A549 (cell line): ENCODE measurements around the gene C9orf152.

ENCODE experiments used
- EHMT2 ChIP-seq: fragments of 200-600 bp; sonication (generic); IDR thresholded peaks from 2 replicates; pipeline ENCODE4 v1.6.1; 2016; ENCODE audit warnings: antibody characterized with exemption, low read depth, mild to moderate bottlenecking, moderate library complexity
- HDAC2 ChIP-seq: fragments of 200-600 bp; sonication (generic); IDR thresholded peaks from 2 replicates; pipeline ENCODE4 v1.6.1; 2016
- KDM1A ChIP-seq: fragments of 200-600 bp; sonication (generic); IDR thresholded peaks from 2 replicates; pipeline ENCODE4 v1.6.1; 2016; ENCODE audit warnings: low read depth, mild to moderate bottlenecking
- MAZ ChIP-seq: fragments of 150-350 bp; IDR thresholded peaks from 2 replicates; pipeline ENCODE4 v1.6.1; 2014; ENCODE audit warnings: antibody characterized with exemption, low read depth, low read length, borderline replicate concordance
- NFE2L2 ChIP-seq: fragments of 150-350 bp; conservative IDR thresholded peaks from 2 replicates; pipeline ENCODE4 v1.6.1; 2014; ENCODE audit warnings: low read length
- POLR2A ChIP-seq: IDR thresholded peaks from 2 replicates; pipeline ENCODE4 v1.6.1; 2012; ENCODE audit warnings: mild to moderate bottlenecking, low read length
- RARB ChIP-seq: fragments of 250-450 bp; sonication (Bioruptor Pico); IDR thresholded peaks from 2 replicates; pipeline ENCODE4 v1.8.0; 2021; ENCODE audit warnings: mild to moderate bottlenecking, moderate library complexity
- RCOR1 ChIP-seq: fragments of 150-350 bp; IDR thresholded peaks from 2 replicates; pipeline ENCODE4 v1.6.1; 2014; ENCODE audit warnings: antibody characterized with exemption, low read length, low read depth
- TP53 ChIP-seq: fragments of 250-450 bp; sonication (Bioruptor Pico); IDR thresholded peaks from 2 replicates; pipeline ENCODE4 v1.5.0; 2021; ENCODE audit warnings: mild to moderate bottlenecking, moderate library complexity
- ZC3H11A ChIP-seq: fragments of 450-650 bp; IDR thresholded peaks from 2 replicates; pipeline ENCODE4 v1.6.1; 2014; ENCODE audit warnings: antibody characterized with exemption, mild to moderate bottlenecking
- TF ChIP-seq, protein P1 (sequence below): fragments of >200 bp; sonication (Bioruptor Twin); formaldehyde crosslinking; IDR thresholded peaks from 3 replicates; pipeline ENCODE4 v1.5.1; 2016
- TF ChIP-seq, protein P2 (sequence below): fragments of 150-350 bp; IDR thresholded peaks from 2 replicates; pipeline ENCODE4 v1.6.1; 2014; ENCODE audit warnings: low read depth, mild to moderate bottlenecking, low read length

DNA sequence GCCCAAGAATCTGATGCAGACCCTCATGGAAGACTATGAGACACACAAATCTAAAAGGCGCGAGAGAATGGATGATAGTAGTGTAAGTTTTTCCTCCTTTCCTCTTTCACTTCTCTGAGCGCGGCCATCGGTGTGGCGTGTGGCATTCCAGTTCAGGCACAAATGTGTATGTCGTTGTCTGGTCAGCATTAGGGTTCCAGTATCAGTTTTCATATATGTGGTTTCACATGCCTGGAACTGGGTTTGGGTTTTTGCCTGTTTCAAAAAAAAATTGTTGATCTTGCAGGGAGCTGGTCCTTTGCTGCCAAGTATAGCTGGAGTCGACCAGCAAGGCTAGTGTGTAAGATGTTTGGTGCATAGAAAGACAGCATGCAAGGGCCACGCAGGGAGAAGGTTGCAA is 51.5 kb downstream of the C9orf152 start:
- TF ChIP-seq, protein P1, sequence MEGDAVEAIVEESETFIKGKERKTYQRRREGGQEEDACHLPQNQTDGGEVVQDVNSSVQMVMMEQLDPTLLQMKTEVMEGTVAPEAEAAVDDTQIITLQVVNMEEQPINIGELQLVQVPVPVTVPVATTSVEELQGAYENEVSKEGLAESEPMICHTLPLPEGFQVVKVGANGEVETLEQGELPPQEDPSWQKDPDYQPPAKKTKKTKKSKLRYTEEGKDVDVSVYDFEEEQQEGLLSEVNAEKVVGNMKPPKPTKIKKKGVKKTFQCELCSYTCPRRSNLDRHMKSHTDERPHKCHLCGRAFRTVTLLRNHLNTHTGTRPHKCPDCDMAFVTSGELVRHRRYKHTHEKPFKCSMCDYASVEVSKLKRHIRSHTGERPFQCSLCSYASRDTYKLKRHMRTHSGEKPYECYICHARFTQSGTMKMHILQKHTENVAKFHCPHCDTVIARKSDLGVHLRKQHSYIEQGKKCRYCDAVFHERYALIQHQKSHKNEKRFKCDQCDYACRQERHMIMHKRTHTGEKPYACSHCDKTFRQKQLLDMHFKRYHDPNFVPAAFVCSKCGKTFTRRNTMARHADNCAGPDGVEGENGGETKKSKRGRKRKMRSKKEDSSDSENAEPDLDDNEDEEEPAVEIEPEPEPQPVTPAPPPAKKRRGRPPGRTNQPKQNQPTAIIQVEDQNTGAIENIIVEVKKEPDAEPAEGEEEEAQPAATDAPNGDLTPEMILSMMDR = no peak
- TF ChIP-seq RARB (CRISPR knock-in tag) (no peak), POLR2A (no peak), EHMT2 (no peak), RCOR1 (no peak), ZC3H11A (no peak), MAZ (no peak), KDM1A (no peak), NFE2L2 (no peak), TP53 (CRISPR knock-in tag) (no peak), HDAC2 (no peak)
- TF ChIP-seq, protein P2, sequence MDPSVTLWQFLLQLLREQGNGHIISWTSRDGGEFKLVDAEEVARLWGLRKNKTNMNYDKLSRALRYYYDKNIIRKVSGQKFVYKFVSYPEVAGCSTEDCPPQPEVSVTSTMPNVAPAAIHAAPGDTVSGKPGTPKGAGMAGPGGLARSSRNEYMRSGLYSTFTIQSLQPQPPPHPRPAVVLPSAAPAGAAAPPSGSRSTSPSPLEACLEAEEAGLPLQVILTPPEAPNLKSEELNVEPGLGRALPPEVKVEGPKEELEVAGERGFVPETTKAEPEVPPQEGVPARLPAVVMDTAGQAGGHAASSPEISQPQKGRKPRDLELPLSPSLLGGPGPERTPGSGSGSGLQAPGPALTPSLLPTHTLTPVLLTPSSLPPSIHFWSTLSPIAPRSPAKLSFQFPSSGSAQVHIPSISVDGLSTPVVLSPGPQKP = no peak
